Fibroblast of lung (primary cell): ENCODE measurements around the gene HLA-DMA. TPM values are rescaled to one million over a fixed set of nuclear protein-coding genes. Genes with fewer than 3 reads are reported as not detected.

Source experiments
- DNase-seq, 2 donors: peaks; one replicate each; pipeline versions ENCODE4 v3.0.0 to v3.0.0-alpha.2; 2010; ENCODE audit warnings: low read depth in 2 of 2
- H2AFZ ChIP-seq: 2 replicates; pipeline ENCODE4 v1.5.1; 2012; ENCODE audit warnings: low read length, control low read depth, inconsistent platforms
- H3K27ac ChIP-seq: 2 replicates; pipeline ENCODE4 v1.5.1; 2011; ENCODE audit warnings: low read length, control low read depth; ENCODE audit not compliant: insufficient read depth
- H3K27me3 ChIP-seq: 2 replicates; pipeline ENCODE4 v1.5.1; 2011; ENCODE audit warnings: mild to moderate bottlenecking, low read length; ENCODE audit not compliant: control insufficient read depth, insufficient read depth
- H3K36me3 ChIP-seq: 2 replicates; pipeline ENCODE4 v1.5.1; 2011; ENCODE audit warnings: low read length; ENCODE audit not compliant: control insufficient read depth, insufficient read depth
- H3K4me1 ChIP-seq: 2 replicates; pipeline ENCODE4 v1.5.1; 2011; ENCODE audit warnings: low read length; ENCODE audit not compliant: control insufficient read depth, insufficient read depth; ENCODE audit errors: extremely low read depth
- H3K4me2 ChIP-seq: 2 replicates; pipeline ENCODE4 v1.5.1; 2011; ENCODE audit warnings: low read length, control low read depth; ENCODE audit not compliant: insufficient read depth; ENCODE audit errors: extremely low read depth
- H3K4me3 ChIP-seq, 4 experiments: fragments of 200-600 bp in 1 of 4; sonication (generic) in 1 of 4; replicated peaks in 1 of 4; 2 replicates each; pipeline ENCODE4 v1.5.1; 2011 to 2016; ENCODE audit warnings: low read length in 4 of 4, low read depth in 3 of 4, mild to moderate bottlenecking in 3 of 4, control low read depth in 2 of 4, inconsistent platforms in 1 of 4, mixed read lengths in 1 of 4; ENCODE audit not compliant: insufficient read depth in 1 of 4; ENCODE audit errors: control extremely low read depth in 1 of 4
- H3K79me2 ChIP-seq: 2 replicates; pipeline ENCODE4 v1.5.1; 2012; ENCODE audit warnings: mild to moderate bottlenecking, low read length, inconsistent platforms; ENCODE audit not compliant: control insufficient read depth, insufficient read depth
- H3K9ac ChIP-seq: 2 replicates; pipeline ENCODE4 v1.5.1; 2011; ENCODE audit warnings: mild to moderate bottlenecking, low read length, control low read depth; ENCODE audit not compliant: insufficient read depth
- H3K9me3 ChIP-seq: 2 replicates; pipeline ENCODE4 v1.5.1; 2012; ENCODE audit warnings: low read depth, low read length; ENCODE audit not compliant: control insufficient read depth, insufficient read depth
- H4K20me1 ChIP-seq: 2 replicates; pipeline ENCODE4 v1.5.1; 2011; ENCODE audit warnings: low read length; ENCODE audit not compliant: control insufficient read depth, insufficient read depth; ENCODE audit errors: extremely low read depth
- CTCF ChIP-seq, 2 donors: IDR thresholded peaks in 1 of 2; conservative IDR thresholded peaks in 1 of 2; 1 replicate in 1 of 2; 2 replicates in 1 of 2; pipeline ENCODE4 v1.5.1; 2011 to 2012; ENCODE audit warnings: low read length in 2 of 2, control low read depth in 1 of 2, inconsistent platforms in 1 of 2, low read depth in 1 of 2, mild to moderate bottlenecking in 1 of 2
- EZH2 ChIP-seq: IDR thresholded peaks from 2 replicates; pipeline ENCODE4 v1.5.1; 2012; ENCODE audit warnings: low read length, control low read depth, mild to moderate bottlenecking; ENCODE audit errors: missing control alignments
- polyA plus RNA-seq, 2 donors: library from polyadenylated mRNA; depleted of rRNA in 1 of 2; stranded (reverse) in 1 of 2; unstranded in 1 of 2; fragments of >200 nt; gene quantifications; 2 replicates each; pipeline ENCODE4 v1.2.1, GENCODE V29; 2011 to 2012; ENCODE audit warnings: missing spikeins in 1 of 2
- total RNA-seq: library from RNA; depleted of rRNA; stranded (reverse); fragments of >200 nt; gene quantifications from 2 replicates; pipeline ENCODE4 v1.2.1, GENCODE V29; 2014

HLA-DMA gene
- total and polyA plus RNA-seq, 2 donors (not counting 1 experiment from before 2014, with no cell fraction given) = 7.1 to 12.1 TPM

- Histone ChIP-seq H3K9ac (peak overlapping the region; percentile 97), H3K36me3 (peaks cover 17% of the 10 kb centered on the region), H3K4me2 (peak overlapping the region; percentile 92), H3K9me3 (no peaks in the 10 kb centered on the region), H3K27me3 (no peaks in the 10 kb centered on the region), H3K27ac (peak overlapping the region; percentile 100), H3K4me1 (peaks cover 12% of the 10 kb centered on the region), H2AFZ (no peak overlapping the region), H3K79me2 (peaks cover 44% of the 10 kb centered on the region), H4K20me1 (peaks cover 14% of the 10 kb centered on the region), H3K4me3 (peak overlapping the region; percentile 72 to 96 (median 79))
- TF ChIP-seq EZH2 = no peak
- no peak for TF ChIP-seq CTCF (conservative IDR thresholded peaks at IDR 0.05 in 1 of 2, IDR thresholded peaks at IDR 0.05 in 1 of 2; ENCODE audit: low read depth in 1 of 2, low read length in 2 of 2)
- DNase-seq = peak; percentile 92 to 93
Measured at GRCh38 chr6:32970413-32971241, 17.7 kb upstream of the HLA-DMA start.

- Histone ChIP-seq H3K9ac (peak overlapping the region; percentile 97), H3K27me3 (no peaks in the 10 kb centered on the region), H3K9me3 (no peaks in the 10 kb centered on the region), H3K36me3 (peaks cover 16% of the 10 kb centered on the region), H3K27ac (peak overlapping the region; percentile 100), H3K79me2 (peaks cover 36% of the 10 kb centered on the region), H3K4me3 (peak overlapping the region; percentile 72 to 85 (median 76)), H4K20me1 (peaks cover 8% of the 10 kb centered on the region), H3K4me2 (peak overlapping the region; percentile 92), H2AFZ (no peak overlapping the region), H3K4me1 (peaks cover 13% of the 10 kb centered on the region)
- peak; percentile 22 to 28 for TF ChIP-seq CTCF (conservative IDR thresholded peaks at IDR 0.05 in 1 of 2, IDR thresholded peaks at IDR 0.05 in 1 of 2; ENCODE audit: low read depth in 1 of 2, low read length in 2 of 2)
- TF ChIP-seq EZH2 = no peak
- DNase-seq = peak; percentile 96 to 97
Measured at GRCh38 chr6:32969685-32970412, 17.0 kb upstream of the HLA-DMA start.
